ENCODE data around the gene CDC42BPA.

CDC42BPA gene

DNA sequence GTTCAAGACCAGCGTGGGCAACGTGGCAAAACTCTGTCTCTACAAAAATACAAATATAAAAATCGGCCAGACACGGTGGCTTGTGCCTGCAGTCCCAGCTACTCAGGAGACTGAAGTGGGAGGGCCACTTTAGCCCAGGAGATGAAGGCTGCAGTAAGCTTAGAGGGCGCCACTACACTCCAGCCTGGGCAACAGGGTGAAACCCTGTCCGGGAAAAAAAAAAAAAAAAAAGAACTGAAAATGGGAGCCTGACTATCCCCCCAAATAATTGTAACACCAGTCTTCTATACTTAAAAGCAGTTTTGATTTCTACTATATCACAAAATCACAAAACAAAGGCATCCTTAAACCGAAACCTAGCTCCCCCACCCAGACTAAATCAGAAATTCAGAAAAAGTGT is 60.3 kb downstream of the CDC42BPA start:
- TF ChIP-seq ESRRG (CRISPR knock-in tag; IDR thresholded peaks at IDR 0.05): no peak
- TF ChIP-seq, protein P1, sequence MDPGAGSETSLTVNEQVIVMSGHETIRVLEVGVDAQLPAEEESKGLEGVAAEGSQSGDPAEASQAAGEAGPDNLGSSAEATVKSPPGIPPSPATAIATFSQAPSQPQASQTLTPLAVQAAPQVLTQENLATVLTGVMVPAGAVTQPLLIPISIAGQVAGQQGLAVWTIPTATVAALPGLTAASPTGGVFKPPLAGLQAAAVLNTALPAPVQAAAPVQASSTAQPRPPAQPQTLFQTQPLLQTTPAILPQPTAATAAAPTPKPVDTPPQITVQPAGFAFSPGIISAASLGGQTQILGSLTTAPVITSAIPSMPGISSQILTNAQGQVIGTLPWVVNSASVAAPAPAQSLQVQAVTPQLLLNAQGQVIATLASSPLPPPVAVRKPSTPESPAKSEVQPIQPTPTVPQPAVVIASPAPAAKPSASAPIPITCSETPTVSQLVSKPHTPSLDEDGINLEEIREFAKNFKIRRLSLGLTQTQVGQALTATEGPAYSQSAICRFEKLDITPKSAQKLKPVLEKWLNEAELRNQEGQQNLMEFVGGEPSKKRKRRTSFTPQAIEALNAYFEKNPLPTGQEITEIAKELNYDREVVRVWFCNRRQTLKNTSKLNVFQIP (CRISPR knock-in tag; IDR thresholded peaks at IDR 0.05; ENCODE audit: borderline replicate concordance, low read depth): no peak
- TF ChIP-seq OSR1 (CRISPR knock-in tag; IDR thresholded peaks at IDR 0.05): no peak
- TF ChIP-seq GLIS3 (CRISPR knock-in tag; IDR thresholded peaks at IDR 0.05): no peak
- TF ChIP-seq RARB (CRISPR knock-in tag; IDR thresholded peaks at IDR 0.05): no peak
- ATAC-seq: peak; percentile 61

DNA sequence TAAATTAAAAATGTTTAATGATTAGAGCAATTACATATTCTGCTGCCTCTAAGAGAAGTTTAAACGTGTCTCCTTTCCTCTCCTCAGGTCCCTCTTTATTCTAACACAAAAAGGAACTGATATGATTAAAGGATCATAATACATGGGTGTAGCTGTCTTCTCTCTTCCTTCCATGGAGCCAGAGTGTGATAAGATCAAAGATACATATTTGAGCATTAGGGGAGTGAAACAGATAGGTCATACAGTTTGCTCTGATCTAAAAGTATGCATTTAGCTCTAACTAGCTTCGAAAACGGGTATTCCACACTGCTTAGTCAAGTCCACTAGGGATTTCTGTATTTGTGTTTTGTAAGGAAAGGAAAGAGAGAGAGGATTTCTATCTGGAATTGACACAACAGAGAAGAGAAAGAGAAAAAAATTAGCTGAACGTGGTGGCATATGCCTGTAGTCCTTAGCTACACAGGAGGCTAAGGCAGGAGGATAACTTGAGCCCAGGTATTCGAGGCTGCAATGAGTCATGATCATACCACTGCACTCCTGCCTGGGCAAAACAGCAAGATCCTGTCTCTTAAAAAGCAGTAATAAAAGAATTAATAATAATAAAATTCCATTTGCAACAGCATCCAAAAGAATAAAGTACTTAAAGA is 63.1 kb downstream of the CDC42BPA start:
- peak; percentile 61 for ATAC-seq
- TF ChIP-seq RARB (CRISPR knock-in tag; IDR thresholded peaks at IDR 0.05) (no peak), OSR1 (CRISPR knock-in tag; IDR thresholded peaks at IDR 0.05) (no peak), ESRRG (CRISPR knock-in tag; IDR thresholded peaks at IDR 0.05) (no peak), TOX (CRISPR knock-in tag; IDR thresholded peaks at IDR 0.05; ENCODE audit: borderline replicate concordance) (no peak), PPARA (CRISPR knock-in tag; IDR thresholded peaks at IDR 0.05; ENCODE audit: borderline replicate concordance) (no peak), GLIS3 (CRISPR knock-in tag; IDR thresholded peaks at IDR 0.05) (no peak)
- TF ChIP-seq, protein P2, sequence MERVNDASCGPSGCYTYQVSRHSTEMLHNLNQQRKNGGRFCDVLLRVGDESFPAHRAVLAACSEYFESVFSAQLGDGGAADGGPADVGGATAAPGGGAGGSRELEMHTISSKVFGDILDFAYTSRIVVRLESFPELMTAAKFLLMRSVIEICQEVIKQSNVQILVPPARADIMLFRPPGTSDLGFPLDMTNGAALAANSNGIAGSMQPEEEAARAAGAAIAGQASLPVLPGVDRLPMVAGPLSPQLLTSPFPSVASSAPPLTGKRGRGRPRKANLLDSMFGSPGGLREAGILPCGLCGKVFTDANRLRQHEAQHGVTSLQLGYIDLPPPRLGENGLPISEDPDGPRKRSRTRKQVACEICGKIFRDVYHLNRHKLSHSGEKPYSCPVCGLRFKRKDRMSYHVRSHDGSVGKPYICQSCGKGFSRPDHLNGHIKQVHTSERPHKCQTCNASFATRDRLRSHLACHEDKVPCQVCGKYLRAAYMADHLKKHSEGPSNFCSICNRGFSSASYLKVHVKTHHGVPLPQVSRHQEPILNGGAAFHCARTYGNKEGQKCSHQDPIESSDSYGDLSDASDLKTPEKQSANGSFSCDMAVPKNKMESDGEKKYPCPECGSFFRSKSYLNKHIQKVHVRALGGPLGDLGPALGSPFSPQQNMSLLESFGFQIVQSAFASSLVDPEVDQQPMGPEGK (CRISPR knock-in tag; IDR thresholded peaks at IDR 0.05; ENCODE audit: borderline replicate concordance): no peak

DNA sequence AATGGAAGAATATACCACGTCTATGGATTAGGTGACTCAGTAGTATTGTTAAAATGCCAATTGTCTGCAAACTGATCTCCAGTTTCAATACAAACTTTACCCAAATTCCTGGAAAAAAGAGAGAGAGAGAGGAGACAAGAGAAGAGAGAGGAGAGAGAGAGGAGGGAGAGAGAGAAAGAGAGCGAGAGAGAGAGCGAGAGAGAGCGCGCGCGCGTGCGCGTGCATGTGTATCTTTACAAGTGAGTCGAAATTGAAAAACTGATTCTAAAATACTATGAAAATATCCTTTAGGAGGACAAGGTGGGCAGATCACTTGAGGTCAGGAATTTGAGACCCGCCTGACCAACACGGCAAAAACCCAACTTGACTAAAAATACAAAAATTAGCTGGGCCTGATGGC is 65.2 kb downstream of the CDC42BPA start:
- ATAC-seq: no peak
- TF ChIP-seq ARNTL (CRISPR knock-in tag; IDR thresholded peaks at IDR 0.05; ENCODE audit: borderline replicate concordance, low read depth) (no peak), CSDC2 (CRISPR knock-in tag; IDR thresholded peaks at IDR 0.05) (no peak), TCF4 (CRISPR knock-in tag; IDR thresholded peaks at IDR 0.05; ENCODE audit: borderline replicate concordance) (no peak), ZFP30 (CRISPR knock-in tag; IDR thresholded peaks at IDR 0.05) (no peak)
- TF ChIP-seq, protein P3, sequence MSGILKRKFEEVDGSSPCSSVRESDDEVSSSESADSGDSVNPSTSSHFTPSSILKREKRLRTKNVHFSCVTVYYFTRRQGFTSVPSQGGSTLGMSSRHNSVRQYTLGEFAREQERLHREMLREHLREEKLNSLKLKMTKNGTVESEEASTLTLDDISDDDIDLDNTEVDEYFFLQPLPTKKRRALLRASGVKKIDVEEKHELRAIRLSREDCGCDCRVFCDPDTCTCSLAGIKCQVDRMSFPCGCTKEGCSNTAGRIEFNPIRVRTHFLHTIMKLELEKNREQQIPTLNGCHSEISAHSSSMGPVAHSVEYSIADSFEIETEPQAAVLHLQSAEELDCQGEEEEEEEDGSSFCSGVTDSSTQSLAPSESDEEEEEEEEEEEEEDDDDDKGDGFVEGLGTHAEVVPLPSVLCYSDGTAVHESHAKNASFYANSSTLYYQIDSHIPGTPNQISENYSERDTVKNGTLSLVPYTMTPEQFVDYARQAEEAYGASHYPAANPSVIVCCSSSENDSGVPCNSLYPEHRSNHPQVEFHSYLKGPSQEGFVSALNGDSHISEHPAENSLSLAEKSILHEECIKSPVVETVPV (CRISPR knock-in tag; IDR thresholded peaks at IDR 0.05): no peak
- TF ChIP-seq, protein P2 (CRISPR knock-in tag; IDR thresholded peaks at IDR 0.05; ENCODE audit: borderline replicate concordance): no peak
- TF ChIP-seq, protein P1 (CRISPR knock-in tag; IDR thresholded peaks at IDR 0.05; ENCODE audit: borderline replicate concordance, low read depth): no peak

DNA sequence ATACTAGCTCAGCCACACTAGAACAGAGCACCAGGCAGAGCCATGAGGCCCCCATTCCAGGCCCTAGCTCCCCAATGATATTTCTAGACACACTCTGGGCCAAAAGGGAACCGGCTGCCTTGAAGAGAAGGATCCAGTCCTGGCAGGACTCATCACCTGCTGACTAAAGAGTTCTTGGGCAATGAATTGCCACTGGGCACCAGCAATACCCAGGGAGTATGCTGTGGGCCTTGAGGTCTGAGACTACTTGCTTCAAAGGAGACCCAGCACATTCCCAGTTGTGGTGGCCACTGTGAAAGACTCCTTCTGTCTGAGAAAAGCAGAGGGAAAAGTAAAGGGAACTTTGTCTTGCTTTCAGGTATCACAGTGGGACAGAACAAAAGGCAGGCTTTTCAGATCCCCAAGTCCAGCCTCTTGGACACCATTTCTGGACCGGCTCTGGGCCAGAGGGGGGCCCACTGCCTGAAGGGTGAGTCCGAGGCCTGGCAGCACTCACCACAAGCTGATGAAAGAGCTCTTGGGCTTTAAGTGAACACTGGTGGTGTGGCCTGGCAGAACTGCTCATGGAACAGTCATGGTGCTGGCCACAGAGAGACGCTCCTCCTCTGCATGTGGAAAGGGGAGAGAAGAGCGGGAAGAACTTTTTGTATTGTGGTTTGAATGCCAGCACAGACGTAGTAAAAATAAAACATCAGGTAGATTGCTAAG is 72.5 kb downstream of the CDC42BPA start:
- no peak for ATAC-seq
- TF ChIP-seq TCF4 (CRISPR knock-in tag; IDR thresholded peaks at IDR 0.05; ENCODE audit: borderline replicate concordance) (no peak), CSDC2 (CRISPR knock-in tag; IDR thresholded peaks at IDR 0.05) (no peak), ZNF70 (CRISPR knock-in tag; IDR thresholded peaks at IDR 0.05) (no peak), RARB (CRISPR knock-in tag; IDR thresholded peaks at IDR 0.05) (no peak), OSR1 (CRISPR knock-in tag; IDR thresholded peaks at IDR 0.05) (no peak), PPARA (CRISPR knock-in tag; IDR thresholded peaks at IDR 0.05; ENCODE audit: borderline replicate concordance) (no peak), ISL1 (CRISPR knock-in tag; IDR thresholded peaks at IDR 0.05) (no peak), ZNF565 (CRISPR knock-in tag; conservative IDR thresholded peaks at IDR 0.05; ENCODE audit: low read depth) (no peak)
- TF ChIP-seq, protein P4, sequence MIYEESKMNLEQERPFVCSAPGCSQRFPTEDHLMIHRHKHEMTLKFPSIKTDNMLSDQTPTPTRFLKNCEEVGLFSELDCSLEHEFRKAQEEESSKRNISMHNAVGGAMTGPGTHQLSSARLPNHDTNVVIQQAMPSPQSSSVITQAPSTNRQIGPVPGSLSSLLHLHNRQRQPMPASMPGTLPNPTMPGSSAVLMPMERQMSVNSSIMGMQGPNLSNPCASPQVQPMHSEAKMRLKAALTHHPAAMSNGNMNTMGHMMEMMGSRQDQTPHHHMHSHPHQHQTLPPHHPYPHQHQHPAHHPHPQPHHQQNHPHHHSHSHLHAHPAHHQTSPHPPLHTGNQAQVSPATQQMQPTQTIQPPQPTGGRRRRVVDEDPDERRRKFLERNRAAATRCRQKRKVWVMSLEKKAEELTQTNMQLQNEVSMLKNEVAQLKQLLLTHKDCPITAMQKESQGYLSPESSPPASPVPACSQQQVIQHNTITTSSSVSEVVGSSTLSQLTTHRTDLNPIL (CRISPR knock-in tag; IDR thresholded peaks at IDR 0.05; ENCODE audit: low read depth): no peak
- TF ChIP-seq, protein P3 (CRISPR knock-in tag; IDR thresholded peaks at IDR 0.05): no peak
